Right atrium auricular region (tissue), 2 donors: Measurements from ENCODE around the gene UBAP2. TPM values are rescaled to one million over a fixed set of nuclear protein-coding genes. Genes with fewer than 3 reads are reported as not detected.
"Not testable (repeated sequence)": the region's sequence is repeated elsewhere in the genome, so short reads cannot be mapped to it uniquely, and the experiment has no call there.

Experiments
- DNase-seq: peaks from one replicate; pipeline ENCODE4 v3.0.0-alpha.2; 2019; ENCODE audit warnings: low spot score
- H3K27ac ChIP-seq, 2 donors: fragments of 200-600 bp; sonication (generic); 1 replicate in 1 of 2; 2 replicates in 1 of 2; pipeline ENCODE4 v1.5.1; 2016 to 2019
- H3K27me3 ChIP-seq, 2 donors: fragments of 200-600 bp; sonication (generic); one replicate each; pipeline versions ENCODE4 v1.5.1 to v1.6.0; 2017 to 2019
- H3K36me3 ChIP-seq: fragments of 200-600 bp; sonication (generic); one replicate; pipeline ENCODE4 v1.5.1; 2016
- H3K4me1 ChIP-seq, 2 donors: fragments of 200-600 bp; sonication (generic); one replicate each; pipeline versions ENCODE4 v1.5.1 to v1.6.0; 2017 to 2019
- H3K4me3 ChIP-seq, 2 donors: fragments of 200-600 bp; sonication (generic); 1 replicate in 1 of 2; 2 replicates in 1 of 2; pipeline ENCODE4 v1.5.1; 2017 to 2019; ENCODE audit warnings: mild to moderate bottlenecking in 1 of 2, moderate library complexity in 1 of 2
- H3K9me3 ChIP-seq, 2 donors: fragments of 200-600 bp; sonication (generic); one replicate each; pipeline ENCODE4 v1.5.1; 2019
- total RNA-seq, 2 donors: library from RNA; depleted of rRNA; stranded (reverse); fragments of >200 nt; gene quantifications; one replicate each; pipeline ENCODE4 v1.1.0, GENCODE V29; 2016
- TF ChIP-seq, protein P1 (sequence below), 2 donors: fragments of 200-600 bp; sonication (generic); IDR thresholded peaks; one replicate each; pipeline ENCODE4 v1.5.1; 2019; ENCODE audit warnings: antibody characterized with exemption in 2 of 2

UBAP2 gene
- total RNA-seq, 2 donors from 2014 or later, result 17.3 to 21.8 TPM

DNA sequence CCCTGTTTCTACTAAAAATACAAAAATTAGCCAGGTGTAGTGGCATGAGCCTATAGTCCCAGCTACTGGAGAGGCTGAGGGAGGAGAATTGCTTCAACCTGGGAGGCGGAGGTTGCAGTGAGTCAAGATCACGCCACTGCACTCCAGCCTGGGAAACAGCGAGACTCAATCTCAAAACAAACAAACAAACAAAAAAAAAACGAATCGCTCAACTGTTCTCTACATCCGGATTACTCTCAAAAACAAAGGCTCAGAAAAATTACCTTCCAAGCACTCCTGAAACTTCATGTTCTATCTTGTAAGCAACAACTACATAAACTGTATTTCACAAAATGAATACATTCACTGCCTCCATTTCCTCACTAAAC, 14.0 kb downstream of the UBAP2 start:
- no peak for DNase-seq
- TF ChIP-seq, protein P1, sequence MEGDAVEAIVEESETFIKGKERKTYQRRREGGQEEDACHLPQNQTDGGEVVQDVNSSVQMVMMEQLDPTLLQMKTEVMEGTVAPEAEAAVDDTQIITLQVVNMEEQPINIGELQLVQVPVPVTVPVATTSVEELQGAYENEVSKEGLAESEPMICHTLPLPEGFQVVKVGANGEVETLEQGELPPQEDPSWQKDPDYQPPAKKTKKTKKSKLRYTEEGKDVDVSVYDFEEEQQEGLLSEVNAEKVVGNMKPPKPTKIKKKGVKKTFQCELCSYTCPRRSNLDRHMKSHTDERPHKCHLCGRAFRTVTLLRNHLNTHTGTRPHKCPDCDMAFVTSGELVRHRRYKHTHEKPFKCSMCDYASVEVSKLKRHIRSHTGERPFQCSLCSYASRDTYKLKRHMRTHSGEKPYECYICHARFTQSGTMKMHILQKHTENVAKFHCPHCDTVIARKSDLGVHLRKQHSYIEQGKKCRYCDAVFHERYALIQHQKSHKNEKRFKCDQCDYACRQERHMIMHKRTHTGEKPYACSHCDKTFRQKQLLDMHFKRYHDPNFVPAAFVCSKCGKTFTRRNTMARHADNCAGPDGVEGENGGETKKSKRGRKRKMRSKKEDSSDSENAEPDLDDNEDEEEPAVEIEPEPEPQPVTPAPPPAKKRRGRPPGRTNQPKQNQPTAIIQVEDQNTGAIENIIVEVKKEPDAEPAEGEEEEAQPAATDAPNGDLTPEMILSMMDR (IDR thresholded peaks at IDR 0.05), result no peak
- Histone ChIP-seq H3K4me1 (no peaks in the 10 kb centered on the region), H3K27me3 (no peaks in the 10 kb centered on the region), H3K9me3 (no peaks in the 10 kb centered on the region), H3K27ac (no peak overlapping the region), H3K36me3 (no peaks in the 10 kb centered on the region), H3K4me3 (no peak overlapping the region)

DNA sequence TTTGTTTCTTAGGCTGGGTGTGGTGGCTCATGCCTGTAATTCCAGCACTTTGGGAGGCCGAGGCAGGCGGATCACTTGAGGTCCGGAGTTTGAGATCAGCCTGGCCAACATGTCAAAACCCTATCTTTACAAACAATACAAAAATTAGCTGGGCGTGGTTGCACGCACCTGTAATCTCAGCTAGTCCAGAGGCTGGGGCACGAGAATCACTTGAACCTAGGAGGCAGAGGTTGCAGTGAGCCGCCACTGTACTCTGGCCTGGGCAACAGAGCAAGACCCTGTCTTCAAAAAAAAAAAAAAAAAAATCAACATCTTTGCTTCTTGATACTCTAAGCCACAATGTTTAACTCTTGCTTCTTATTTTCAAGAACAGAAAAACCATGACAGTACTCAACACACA, 16.1 kb downstream of the UBAP2 start:
- Histone ChIP-seq H3K9me3 (no peaks in the 10 kb centered on the region), H3K27me3 (no peaks in the 10 kb centered on the region), H3K36me3 (no peaks in the 10 kb centered on the region), H3K27ac (no peak overlapping the region), H3K4me3 (no peak overlapping the region), H3K4me1 (no peaks in the 10 kb centered on the region)
- TF ChIP-seq, protein P1 (IDR thresholded peaks at IDR 0.05), result no peak
- DNase-seq, result no peak

DNA sequence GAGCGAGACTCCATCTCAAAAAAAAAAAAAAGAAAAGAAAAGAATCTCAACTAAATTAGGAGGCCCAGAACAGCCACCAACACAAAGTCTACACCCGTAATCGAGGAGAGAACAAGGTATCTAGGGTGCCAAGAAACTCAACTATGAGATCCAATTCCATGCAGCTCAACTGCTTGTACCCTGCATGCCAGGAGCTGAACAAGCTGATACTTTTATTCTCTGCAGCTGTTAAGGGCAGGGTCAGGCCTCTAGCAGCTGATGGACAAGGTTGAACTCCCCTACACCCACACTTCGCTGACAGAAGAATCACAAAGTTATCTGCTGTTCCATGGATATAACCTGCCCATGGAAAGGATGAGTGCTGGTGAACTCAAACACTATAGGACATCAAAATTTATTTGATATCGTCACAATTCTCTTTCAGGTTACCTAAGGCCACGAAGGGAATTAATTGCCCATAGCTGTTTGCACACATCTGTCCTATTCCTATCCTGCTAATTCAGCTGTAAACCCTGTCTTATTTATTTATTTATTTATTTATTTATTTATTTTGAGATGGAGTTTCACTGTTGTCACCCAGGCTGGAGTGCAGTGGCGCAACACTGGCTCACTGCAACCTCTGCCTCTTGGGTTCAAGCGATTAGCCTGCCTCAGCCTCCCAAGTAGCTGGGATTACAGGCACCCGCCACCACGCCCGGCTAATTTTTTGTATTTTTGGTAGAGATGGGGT, 20.7 kb downstream of the UBAP2 start:
- H3K27ac ChIP-seq, result no peak overlapping the region
- no peak for DNase-seq
- H3K4me3 ChIP-seq, result no peak overlapping the region
- no peaks in the 10 kb centered on the region for H3K9me3 ChIP-seq
- no peaks in the 10 kb centered on the region for H3K36me3 ChIP-seq
- no peaks in the 10 kb centered on the region for H3K27me3 ChIP-seq
- peaks cover 0 to 5% of the 10 kb centered on the region in 2 donors for H3K4me1 ChIP-seq
- TF ChIP-seq, protein P1 (IDR thresholded peaks at IDR 0.05), result no peak

DNA sequence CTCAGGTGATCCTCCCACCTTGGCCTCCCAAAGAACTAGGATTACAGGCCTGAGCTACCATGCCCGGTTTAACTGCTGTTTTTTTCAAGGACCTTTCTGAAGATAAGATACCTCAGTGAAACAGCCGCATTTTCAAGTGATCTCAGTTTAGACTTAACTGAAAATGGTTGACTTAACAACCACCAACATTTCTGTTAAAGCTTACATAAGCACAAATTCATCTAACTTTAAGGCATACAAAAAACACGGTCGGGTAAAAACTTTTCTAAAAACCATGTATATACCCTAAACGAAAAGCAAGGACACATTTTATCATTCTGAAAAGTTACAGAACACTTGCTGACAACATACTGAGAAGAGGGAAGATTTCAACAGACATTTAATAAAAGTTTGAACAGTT, 22.9 kb downstream of the UBAP2 start:
- no peak for DNase-seq
- Histone ChIP-seq H3K4me3 (no peak overlapping the region), H3K36me3 (no peaks in the 10 kb centered on the region), H3K9me3 (no peaks in the 10 kb centered on the region), H3K27me3 (no peaks in the 10 kb centered on the region), H3K27ac (peak overlapping the region; percentile 15 to 76), H3K4me1 (peaks cover 0 to 5% of the 10 kb centered on the region in 2 donors)
- TF ChIP-seq, protein P1 (IDR thresholded peaks at IDR 0.05), result no peak

DNA sequence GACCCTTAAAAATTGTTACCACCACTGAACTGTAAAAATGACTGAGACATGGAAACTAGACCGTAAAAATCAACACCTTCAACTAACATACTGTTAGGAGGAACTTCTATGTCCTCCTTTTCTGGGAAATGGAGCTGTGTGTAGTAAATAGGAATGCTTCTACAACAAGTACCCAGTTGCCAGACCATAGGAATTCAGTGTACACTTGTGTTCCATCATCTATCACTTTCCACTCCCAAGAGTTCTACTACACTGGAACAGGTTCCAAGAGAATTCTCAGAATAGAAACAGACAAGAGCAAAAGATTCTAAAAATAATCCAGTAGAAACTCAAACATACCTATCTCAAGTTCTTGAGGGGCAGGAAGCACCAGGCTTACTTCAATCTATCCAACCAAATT, 23.6 kb downstream of the UBAP2 start:
- no peak for DNase-seq
- H3K4me3 ChIP-seq, result no peak overlapping the region
- H3K9me3 ChIP-seq, result no peaks in the 10 kb centered on the region
- H3K27me3 ChIP-seq, result no peaks in the 10 kb centered on the region
- TF ChIP-seq, protein P1 (IDR thresholded peaks at IDR 0.05), result no peak
- peak overlapping the region; percentile 15 to 76 for H3K27ac ChIP-seq
- H3K4me1 ChIP-seq, result peaks cover 0 to 5% of the 10 kb centered on the region in 2 donors
- no peaks in the 10 kb centered on the region for H3K36me3 ChIP-seq

DNA sequence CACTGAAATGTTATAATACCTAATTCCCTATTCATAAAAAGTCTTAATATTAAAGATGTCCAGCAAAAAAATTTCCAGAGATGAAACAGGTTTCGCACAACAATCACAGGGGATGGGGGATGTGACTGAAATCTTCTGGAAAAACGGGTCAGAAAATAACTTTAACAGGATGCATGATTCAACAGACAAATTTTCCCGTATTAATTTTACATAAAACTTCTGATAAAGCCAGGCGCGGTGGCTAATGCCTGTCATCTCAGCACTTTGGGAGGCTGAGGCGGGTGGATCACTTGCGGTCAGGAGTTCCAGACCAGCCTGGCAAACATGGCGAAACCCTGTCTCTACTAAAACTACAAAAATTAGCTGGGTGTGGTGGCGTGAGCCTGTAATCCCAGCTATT, 24.2 kb downstream of the UBAP2 start:
- not testable (repeated sequence) for DNase-seq, H3K4me3 ChIP-seq, H3K27me3 ChIP-seq, H3K9me3 ChIP-seq, H3K36me3 ChIP-seq, H3K4me1 ChIP-seq
- peak overlapping the region in 1 of 2 donors; percentile 76 for H3K27ac ChIP-seq
